Measurements from ENCODE around the gene MACROD2.

MACROD2 gene

GRCh38 chr20:16001286-16001685, 2006.0 kb downstream of the MACROD2 start:
- DNase-seq (ENCODE audit: low read depth) = no peak
- H3K4me3 ChIP-seq (ENCODE audit: low read length) = no peak overlapping the region
- no peak for TF ChIP-seq CTCF (conservative IDR thresholded peaks at IDR 0.05; ENCODE audit: low read depth, low read length)

DNA sequence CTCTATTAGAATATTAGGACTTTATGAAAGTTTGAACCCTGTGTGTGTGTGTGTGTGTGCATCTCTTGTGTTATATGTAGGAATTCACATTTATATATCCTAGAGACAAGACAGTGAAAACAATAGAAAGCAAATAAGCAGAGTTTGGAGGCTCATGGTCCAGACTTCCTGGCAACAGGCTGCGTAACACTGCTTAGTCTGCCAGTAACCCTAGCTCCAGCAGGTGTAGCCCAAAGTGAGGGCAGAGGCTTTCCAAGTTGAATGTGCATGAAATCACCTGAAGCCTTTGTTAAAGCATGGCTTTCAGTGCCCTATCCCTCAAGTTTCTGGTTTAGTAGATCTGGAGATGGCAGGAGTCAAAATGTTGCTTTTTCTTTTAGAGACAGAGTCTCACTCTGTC, 2008.0 kb downstream of the MACROD2 start:
- no peak overlapping the region for H3K4me3 ChIP-seq (ENCODE audit: low read length)
- TF ChIP-seq CTCF (conservative IDR thresholded peaks at IDR 0.05; ENCODE audit: low read depth, low read length) = no peak
- DNase-seq (ENCODE audit: low read depth) = no peak

DNA sequence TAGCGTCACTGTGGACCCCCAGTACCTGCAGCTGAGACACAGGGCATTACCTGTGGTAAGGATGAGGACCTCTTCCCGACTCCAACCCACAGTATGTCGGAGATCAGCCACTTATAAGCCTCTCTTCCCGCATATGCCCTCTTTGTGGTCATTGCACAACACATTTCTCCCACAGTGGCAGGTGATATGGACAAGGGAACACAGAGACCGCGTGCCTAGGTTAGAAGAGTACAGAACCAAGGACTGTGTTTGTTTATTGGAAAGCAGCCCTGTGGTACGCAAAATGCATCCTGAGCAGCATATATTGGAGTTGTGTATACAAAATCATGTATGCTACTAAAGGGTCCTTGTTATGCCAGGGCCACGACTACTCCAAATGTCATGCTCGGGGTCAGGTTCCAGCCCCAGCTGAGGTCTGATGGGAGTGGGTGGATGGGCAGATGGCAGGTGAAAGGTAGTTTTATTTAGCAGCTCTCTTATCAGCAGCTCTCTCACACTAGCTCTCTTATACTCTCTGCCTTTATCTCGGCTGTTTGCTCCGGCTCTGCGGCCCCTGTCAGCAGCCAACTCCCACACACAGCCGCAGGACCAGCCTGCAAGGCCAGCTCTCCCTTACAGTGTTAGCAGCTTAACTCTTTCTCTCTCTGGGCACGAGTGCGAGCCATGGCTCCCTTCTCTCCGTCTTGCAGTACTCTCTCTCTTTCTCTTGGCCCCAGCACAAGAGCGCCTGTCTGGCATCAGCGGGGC, 2009.0 kb downstream of the MACROD2 start:
- DNase-seq (ENCODE audit: low read depth) = no peak
- TF ChIP-seq CTCF (conservative IDR thresholded peaks at IDR 0.05; ENCODE audit: low read depth, low read length) = no peak
- no peak overlapping the region for H3K4me3 ChIP-seq (ENCODE audit: low read length)

DNA sequence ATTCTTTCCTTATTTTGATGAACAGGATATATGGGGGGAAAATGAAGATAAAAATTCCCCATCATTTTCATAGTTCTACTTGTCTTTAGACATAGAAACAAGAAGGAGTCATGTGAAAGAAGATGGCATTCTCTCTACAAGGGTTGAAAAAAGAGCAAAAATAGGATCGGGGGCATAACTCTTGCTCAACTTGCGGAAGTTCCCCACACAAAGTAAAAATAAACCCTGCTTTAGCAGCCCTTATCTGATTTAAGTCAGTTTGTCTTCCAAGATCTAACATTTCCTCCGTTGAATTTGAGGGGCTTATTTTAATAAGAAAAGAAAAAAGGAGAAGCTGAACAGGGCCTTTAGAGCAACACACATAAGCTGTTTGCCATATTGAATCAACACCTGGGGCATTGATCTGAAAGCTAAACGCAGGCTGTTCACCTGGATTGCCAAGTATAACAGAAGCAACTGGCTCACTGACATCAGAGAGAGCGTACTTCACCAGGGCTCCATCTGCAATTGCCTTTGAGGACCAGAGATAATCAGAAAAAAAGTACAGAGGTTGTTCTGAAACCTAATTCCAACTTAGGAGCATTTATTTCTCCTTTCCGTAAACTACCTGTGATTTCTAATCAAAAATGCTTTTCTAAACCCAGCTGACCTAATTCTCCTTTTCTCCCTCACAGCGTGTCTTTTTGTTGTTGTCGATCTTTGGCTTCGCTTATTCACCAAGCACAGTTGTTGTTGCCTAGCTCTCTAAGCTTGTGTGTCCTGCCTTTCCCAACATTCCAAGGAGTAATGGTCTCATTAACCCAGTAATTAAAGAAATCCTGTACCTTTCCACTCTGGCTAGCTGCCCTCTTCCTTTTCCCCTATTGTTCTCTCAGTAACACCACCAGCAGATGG, 2010.0 kb downstream of the MACROD2 start:
- DNase-seq (ENCODE audit: low read depth) = no peak
- no peak for TF ChIP-seq CTCF (conservative IDR thresholded peaks at IDR 0.05; ENCODE audit: low read depth, low read length)
- no peak overlapping the region for H3K4me3 ChIP-seq (ENCODE audit: low read length)

DNA sequence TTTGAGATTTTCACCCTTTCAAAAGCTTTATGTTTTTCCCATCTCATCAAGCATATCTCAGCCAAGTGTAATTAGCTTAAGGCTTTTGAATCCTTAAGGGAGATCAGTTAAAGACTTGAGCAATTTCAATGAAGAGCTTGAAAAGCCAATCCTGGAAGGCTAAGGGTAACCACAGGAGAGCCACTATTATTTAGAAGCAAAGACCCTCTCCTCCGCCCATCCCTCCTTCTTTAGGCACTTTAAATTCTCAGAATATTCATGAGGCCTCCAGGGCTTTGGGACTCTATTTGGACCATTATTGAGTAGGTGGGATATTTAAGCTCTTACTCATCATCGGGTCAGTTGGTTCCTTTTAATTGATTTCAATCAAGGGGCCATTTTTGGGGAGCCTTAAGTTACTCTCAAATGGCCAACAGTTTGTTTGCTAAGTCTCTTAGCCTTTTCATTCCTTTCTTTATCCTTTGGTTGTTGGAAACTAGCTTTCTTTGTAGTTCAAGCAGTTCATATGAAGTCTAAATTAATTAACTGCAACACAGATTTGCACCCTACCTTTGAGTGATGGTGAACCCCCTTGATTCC, 2010.7 kb downstream of the MACROD2 start:
- H3K4me3 ChIP-seq (ENCODE audit: low read length) = no peak overlapping the region
- DNase-seq (ENCODE audit: low read depth) = no peak
- no peak for TF ChIP-seq CTCF (conservative IDR thresholded peaks at IDR 0.05; ENCODE audit: low read depth, low read length)

- no peak for TF ChIP-seq CTCF (conservative IDR thresholded peaks at IDR 0.05; ENCODE audit: low read depth, low read length)
- DNase-seq (ENCODE audit: low read depth) = no peak
- H3K4me3 ChIP-seq (ENCODE audit: low read length) = no peak overlapping the region
Measured at GRCh38 chr20:16007164-16007563, 2011.8 kb downstream of the MACROD2 start.

Data from retinal pigment epithelial cell (primary cell).